NCI-H2107 (cell line): ENCODE results near the gene CDH23.

Experiments
- DNase-seq: peaks from one replicate; lab custom pipeline; 2025; lab: John Stamatoyannopoulos, UW

Gene CDH23

DNA sequence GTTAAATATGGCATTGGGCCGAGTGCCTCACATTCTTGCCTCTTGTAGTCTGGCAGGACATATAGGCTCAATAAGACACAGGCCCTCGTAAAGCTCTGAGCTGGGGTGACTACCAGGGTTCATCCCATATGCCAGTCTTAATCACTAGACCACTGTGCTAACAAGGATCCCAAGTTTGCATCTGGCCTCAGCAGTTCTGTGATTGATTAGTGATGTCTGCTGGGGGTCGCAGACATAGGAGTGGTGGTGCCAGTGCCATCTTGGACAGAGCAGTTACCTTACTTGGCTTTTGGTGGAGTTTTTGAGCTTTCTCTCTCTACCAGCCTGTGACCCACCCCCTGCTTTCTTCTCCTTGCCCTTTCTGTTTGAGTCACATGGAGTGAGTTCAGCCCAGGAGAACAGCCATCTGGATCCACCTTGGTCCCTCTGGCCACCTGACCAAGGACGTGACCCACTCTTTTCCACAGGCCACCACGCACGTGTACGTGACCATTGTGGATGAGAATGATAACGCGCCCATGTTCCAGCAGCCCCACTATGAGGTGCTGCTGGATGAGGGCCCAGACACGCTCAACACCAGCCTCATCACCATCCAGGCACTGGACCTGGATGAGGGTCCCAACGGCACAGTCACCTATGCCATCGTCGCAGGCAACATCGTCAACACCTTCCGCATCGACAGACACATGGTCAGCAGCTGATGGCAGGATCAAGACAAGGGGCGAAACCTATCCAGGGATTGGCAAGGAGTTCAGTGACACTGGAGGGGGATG is 380.7 kb downstream of the CDH23 start:
- DNase-seq = no peak

GRCh38 chr10:71778071-71778825 is 381.5 kb downstream of the CDH23 start:
- DNase-seq = no peak

DNA sequence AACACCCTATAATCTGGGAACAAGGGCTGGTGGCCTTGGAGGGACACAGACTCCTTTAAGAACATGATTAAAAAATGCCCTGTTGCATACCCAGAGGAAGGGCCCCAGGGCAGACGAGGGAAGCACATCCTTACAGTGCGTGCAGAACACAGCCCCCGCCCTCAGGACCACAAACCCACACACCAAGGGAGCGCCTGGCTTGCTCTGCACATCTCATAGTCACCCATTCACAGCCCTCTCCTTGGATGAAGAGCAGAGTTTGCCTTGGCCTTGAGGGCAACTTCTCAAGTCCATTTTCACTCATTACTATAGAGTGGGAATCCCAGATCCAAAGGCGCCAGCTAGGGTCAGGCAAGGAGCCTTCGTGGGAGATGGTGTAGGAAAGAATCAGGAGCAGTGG is 382.9 kb downstream of the CDH23 start:
- no peak for DNase-seq

DNA sequence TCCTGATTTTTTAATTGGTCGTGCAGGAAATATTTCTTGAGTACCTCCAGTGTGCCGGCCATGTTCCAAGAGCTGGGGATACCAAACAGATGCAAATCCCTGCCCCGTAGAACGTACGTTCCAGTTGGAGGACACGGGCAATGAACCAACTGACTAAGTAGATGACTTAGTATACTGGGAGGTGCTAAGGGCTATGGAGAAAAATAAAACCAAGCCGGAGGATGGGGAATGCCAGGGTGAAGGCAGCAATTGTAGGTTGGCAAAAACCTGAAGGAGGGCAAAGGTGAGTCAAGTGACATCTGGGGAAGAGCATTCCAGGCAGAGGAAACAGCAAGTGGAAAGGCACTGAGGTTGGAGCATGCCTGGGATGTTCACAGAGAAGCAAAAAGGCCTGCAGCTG is 383.4 kb downstream of the CDH23 start:
- DNase-seq = no peak

DNA sequence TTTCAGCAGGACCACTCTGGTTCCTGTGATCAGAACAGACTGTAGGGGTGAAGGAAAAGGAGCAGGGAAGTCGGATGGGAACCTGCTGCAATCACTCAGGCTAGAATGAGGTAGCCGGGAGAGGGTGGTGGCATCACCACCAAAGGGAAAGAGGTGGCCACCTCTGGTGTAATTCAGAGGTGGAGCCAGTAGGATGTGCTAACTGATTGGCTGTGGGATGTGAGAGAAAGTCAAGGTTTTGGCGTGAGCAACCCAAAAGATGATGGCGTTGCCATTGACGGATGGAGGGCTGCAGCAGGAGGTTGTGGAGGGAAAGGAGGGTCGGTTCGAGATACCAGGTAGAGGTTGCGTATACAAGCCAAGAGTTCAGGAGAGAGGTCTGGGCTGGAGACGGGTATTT is 384.0 kb downstream of the CDH23 start:
- no peak for DNase-seq

- no peak for DNase-seq
Measured at GRCh38 chr10:71782221-71782916, 385.6 kb downstream of the CDH23 start.

DNA sequence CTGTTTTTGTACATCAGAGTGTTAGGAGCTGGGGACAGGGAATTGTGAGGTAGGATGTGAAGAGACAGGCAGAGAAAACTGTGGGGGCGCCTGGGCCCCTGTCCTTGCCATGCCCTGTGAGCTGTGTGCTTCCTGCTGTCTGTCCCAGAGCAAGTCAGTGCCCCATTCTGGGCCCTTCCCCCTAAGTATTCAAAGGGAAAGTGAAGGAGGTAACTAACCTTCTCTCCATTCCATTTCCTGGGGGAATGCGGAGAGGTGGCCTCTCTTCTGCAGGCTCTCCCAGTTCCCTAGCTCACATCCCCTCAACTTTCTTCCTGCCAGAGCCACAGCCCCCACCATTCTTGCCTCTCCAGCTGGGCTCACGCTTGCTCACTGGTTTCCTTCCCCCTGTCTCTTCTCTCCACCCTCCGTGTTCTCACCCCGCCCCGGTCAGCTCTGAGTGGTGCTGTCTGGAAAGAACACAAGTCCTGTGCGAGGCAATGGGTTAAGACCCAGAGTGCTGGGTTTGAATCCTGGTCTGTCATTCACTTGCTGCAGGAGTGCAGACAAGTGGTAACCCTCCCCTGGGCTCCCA is 386.3 kb downstream of the CDH23 start:
- no peak for DNase-seq

- no peak for DNase-seq
Measured at GRCh38 chr10:71783917-71784678, 387.4 kb downstream of the CDH23 start.

- DNase-seq = no peak
Measured at GRCh38 chr10:71784679-71785272, 388.1 kb downstream of the CDH23 start.

GRCh38 chr10:71788954-71789353 is 392.2 kb downstream of the CDH23 start:
- DNase-seq = no peak

- no peak for DNase-seq
Measured at GRCh38 chr10:71789871-71790270, 393.2 kb downstream of the CDH23 start.

DNA sequence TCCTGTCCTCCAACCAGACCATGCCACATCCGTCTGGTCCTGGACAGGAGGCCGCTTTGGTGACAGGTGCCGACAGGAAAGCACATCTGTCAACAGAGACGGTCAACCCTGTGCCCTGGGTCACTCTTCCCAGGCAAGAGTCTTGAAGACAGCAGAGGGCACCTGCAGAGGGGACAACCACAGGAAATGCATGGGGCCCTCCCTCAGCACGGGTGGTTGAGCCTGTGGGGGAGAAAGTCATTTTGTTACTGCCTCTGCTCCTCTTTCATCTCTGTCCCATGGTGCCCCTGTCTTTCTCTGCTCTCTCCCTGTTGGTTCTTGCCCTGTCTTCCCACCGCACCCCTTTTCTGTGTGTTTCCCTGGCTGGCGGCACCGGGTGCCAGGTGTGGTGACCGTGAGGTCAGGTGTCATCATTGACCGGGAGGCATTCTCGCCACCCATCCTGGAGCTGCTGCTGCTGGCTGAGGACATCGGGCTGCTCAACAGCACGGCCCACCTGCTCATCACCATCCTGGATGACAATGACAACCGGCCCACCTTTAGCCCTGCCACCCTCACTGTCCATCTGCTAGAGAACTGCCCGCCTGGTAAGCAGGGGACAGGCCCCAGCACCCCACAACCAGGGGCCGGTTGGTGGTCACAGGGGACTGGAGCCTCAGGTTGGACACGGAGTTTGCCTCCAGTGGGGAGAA is 394.2 kb downstream of the CDH23 start:
- DNase-seq = no peak

GRCh38 chr10:71795248-71795647 is 398.5 kb downstream of the CDH23 start:
- DNase-seq = no peak

- DNase-seq = no peak
Measured at GRCh38 chr10:71796749-71797405, 400.2 kb downstream of the CDH23 start.

- no peak for DNase-seq
Measured at GRCh38 chr10:71797533-71798307, 401.0 kb downstream of the CDH23 start.

DNA sequence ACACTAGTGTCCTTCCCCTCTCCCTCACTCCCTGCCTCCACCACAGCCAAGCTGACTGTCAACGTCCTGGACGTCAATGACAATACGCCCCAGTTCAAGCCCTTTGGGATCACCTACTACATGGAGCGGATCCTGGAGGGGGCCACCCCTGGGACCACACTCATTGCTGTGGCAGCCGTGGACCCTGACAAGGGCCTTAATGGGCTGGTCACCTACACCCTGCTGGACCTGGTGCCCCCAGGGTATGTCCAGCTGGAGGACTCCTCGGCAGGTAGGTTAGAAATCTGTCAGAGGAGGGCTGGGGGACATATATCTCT is 401.5 kb downstream of the CDH23 start:
- DNase-seq = no peak

DNA sequence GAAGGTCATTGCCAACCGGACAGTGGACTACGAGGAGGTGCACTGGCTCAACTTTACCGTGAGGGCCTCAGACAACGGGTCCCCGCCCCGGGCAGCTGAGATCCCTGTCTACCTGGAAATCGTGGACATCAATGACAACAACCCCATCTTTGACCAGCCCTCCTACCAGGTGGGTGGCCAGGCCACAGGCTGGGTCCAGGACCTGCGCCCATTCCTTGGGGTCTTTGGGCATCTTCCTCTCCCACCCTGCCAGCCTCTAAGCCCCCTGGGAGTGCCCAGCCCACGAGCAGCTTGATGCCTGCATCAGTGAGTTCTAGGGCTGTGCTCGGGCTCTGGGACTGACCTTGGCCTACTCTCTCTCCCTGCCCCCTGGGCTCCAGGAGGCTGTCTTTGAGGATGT is 402.4 kb downstream of the CDH23 start:
- DNase-seq = no peak

GRCh38 chr10:71799608-71800453 is 403.1 kb downstream of the CDH23 start:
- DNase-seq = no peak

DNA sequence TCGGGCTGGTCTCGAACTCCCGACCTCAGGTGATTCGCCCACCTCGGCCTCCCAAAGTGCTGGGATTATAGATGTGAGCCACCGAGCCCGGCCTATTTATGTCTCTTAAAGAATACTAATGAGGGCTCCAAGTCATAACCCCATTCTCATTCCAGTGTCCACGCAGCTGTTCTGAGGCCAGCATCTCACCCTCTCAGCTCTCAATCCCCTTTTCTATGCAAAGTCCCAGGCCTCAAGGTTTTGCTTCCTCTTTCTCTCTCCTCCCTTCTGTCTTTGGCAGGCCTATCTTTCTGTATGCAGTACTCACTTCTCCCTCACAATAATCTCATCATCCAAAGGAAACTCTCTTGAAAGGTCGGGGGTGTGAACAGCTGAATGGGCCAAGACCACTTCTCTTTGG is 404.6 kb downstream of the CDH23 start:
- no peak for DNase-seq
